Adrenal gland (tissue), 12 donors: ENCODE data around the gene BTBD16. TPM values are rescaled to one million over a fixed set of nuclear protein-coding genes. Genes with fewer than 3 reads are reported as not detected.

Experiments
- DNase-seq, 7 donors: peaks; one replicate each; pipeline ENCODE4 v3.0.0-alpha.2; 2019 to 2020
- H3K27ac ChIP-seq, 5 donors: fragments of 200-600 bp; sonication (generic) in 4 of 5; 1 replicate in 3 of 5; 2 replicates in 2 of 5; pipeline versions ENCODE4 v1.5.1 to v1.8.0; 2016 to 2020; ENCODE audit warnings: mild to moderate bottlenecking in 1 of 5
- H3K27me3 ChIP-seq: fragments of 200-600 bp; 2 replicates; pipeline ENCODE4 v1.8.0; 2021
- H3K36me3 ChIP-seq, 2 donors: fragments of 200-600 bp; replicated peaks in 1 of 2; 1 replicate in 1 of 2; 2 replicates in 1 of 2; pipeline versions ENCODE4 v1.5.1 to v1.8.0; 2018 to 2022
- H3K4me1 ChIP-seq, 2 donors: fragments of 200-600 bp; replicated peaks in 1 of 2; 1 replicate in 1 of 2; 2 replicates in 1 of 2; pipeline versions ENCODE4 v1.5.1 to v1.8.0; 2018 to 2021
- H3K4me3 ChIP-seq, 4 donors: fragments of 200-600 bp; sonication (generic) in 3 of 4; one replicate each; pipeline ENCODE4 v1.5.1; 2016 to 2018
- H3K9me3 ChIP-seq, 3 donors: fragments of 200-600 bp; sonication (generic) in 1 of 3; replicated peaks in 1 of 3; 1 replicate in 2 of 3; 2 replicates in 1 of 3; pipeline versions ENCODE4 v1.5.1 to v1.8.0; 2016 to 2021
- CTCF ChIP-seq, 6 experiments: fragments of 450-650 bp in 4 of 6; fragments of 200-600 bp in 2 of 6; sonication (generic) in 1 of 6; IDR thresholded peaks; 1 replicate in 5 of 6; 2 replicates in 1 of 6; pipeline versions ENCODE4 v1.5.1 to v1.8.0; 2016 to 2021; ENCODE audit warnings: antibody characterized with exemption in 6 of 6, mild to moderate bottlenecking in 2 of 6, moderate library complexity in 1 of 6
- POLR2A ChIP-seq, 2 donors: fragments of 450-650 bp; IDR thresholded peaks; one replicate each; pipeline ENCODE4 v1.6.1; 2017; ENCODE audit warnings: antibody characterized with exemption in 2 of 2, mild to moderate bottlenecking in 2 of 2, moderate library complexity in 1 of 2
- WGBS, 4 donors: extraction: QIAGEN DNeasy Blood & Tissue Kit in 2 of 4; methylation state at CpG; one replicate each; pipeline versions ENCODE4 v1.1.5 to v1.1.7; 2013 to 2017; 5-methylcytosine and 5-hydroxymethylcytosine counted together
- intact Hi-C, 2 donors: fragments of 100-400 bp; cut with DNase I; formaldehyde crosslinking; loops; one replicate each; pipeline versions ENCODE4 v1.14.1 to v1.15.0; 2022 to 2023
- polyA plus RNA-seq, 3 donors: library from polyadenylated mRNA; stranded (reverse); fragments of 200-250 nt in 2 of 3; fragments of 350-450 nt in 1 of 3; fragmentation: Illumina TruSeq in 1 of 3; extraction: RNeasy Lipid Tissue Mini Kit (QIAGEN cat#74804) in 1 of 3; gene quantifications; one replicate each; pipeline ENCODE4 v1.2.3, GENCODE V29; 2013 to 2014
- total RNA-seq, 9 donors: library from RNA; depleted of rRNA in 4 of 9; stranded (reverse); fragments of >200 nt in 4 of 9; fragments of 120-200 nt in 1 of 9; fragmentation: NEBNext Ultra II Directional in 1 of 9; extraction: Animal tissue kit (Norgen Biotek cat#: 25700) in 1 of 9; gene quantifications; one replicate each; pipeline versions ENCODE4 v1.1.0 to v1.2.4, GENCODE V29; 2013 to 2023
- donor health status: healthy with polysubstance abuse.
- donor health status: Bipolar disorder and iron deficiency.
- donor health status: DM: yes; HTN: yes; CAD: no.
- donor health status: DM: no; HTN: no; CAD: no.
- donor health status: DM: no; HTN: no; CAD: no.
- donor health status: DM: yes; HTN: yes; CAD: no.

Gene BTBD16
- total and polyA plus RNA-seq, 12 donors = 0.11 to 0.48 (median 0.24) TPM; not detected in 5

DNA sequence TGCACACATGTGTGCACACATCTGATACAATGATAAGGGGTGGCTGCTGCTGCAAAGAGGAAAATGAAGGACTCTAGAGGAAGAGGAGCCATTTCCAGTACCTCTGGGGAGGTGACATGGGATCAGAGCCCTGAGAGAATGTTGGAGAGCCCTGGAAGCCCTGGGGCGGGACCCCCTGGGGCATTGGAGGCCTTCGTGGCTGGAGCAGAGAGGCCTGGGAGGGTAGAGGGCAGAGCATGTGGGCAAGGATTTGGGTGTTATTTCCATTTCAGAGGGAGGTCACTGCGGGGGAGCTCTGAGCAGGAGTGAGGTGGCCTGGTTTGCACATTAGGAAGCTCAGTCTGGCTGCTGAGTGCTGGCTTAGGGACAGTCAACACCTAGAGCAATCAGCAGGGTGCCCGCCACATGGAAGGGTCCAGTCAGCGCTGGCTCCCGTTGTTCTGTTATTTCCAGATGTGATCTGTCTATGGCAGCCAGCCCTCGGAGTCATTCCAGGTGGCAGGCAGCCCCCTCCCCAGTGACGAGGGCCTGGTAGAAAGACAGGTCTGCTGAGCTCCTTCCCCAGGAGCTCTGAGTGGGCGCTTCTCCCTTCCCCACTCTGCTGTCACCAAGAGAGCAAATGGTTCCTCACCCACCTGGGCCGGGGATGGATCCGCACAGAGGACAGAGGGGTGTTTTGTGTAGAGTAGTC, 24.1 kb upstream of the BTBD16 start:
- intact Hi-C loops = no loop called here
- Histone ChIP-seq H3K4me1 (no peaks in the 10 kb centered on the region), H3K36me3 (no peaks in the 10 kb centered on the region), H3K27me3 (no peaks in the 10 kb centered on the region), H3K9me3 (no peaks in the 10 kb centered on the region), H3K4me3 (no peak overlapping the region), H3K27ac (no peak overlapping the region)
- DNase-seq = no peak
- WGBS, 4 donors = 92 to 99% (median 95%) methylated on average over 7 to 11 of the region's 11 CpGs
- TF ChIP-seq CTCF (IDR thresholded peaks at IDR 0.05) (no peak), POLR2A (IDR thresholded peaks at IDR 0.05) (no peak)

GRCh38 chr10:122248356-122249302, 22.5 kb upstream of the BTBD16 start:
- DNase-seq = no peak
- Histone ChIP-seq H3K27ac (no peak overlapping the region), H3K27me3 (no peaks in the 10 kb centered on the region), H3K36me3 (no peaks in the 10 kb centered on the region), H3K9me3 (no peaks in the 10 kb centered on the region), H3K4me3 (no peak overlapping the region), H3K4me1 (peaks cover 0 to 1% of the 10 kb centered on the region in 2 donors)
- TF ChIP-seq POLR2A (IDR thresholded peaks at IDR 0.05) (no peak), CTCF (IDR thresholded peaks at IDR 0.05) (no peak)
- intact Hi-C loops = no loop called here
- 93 to 97% (median 96%) methylated on average over 22 to 25 of the region's 25 CpGs for WGBS, 4 donors

GRCh38 chr10:122249303-122249850, 21.7 kb upstream of the BTBD16 start:
- no peak for DNase-seq
- intact Hi-C loops = no loop called here
- 88 to 94% (median 92%) methylated on average over 10 to 11 of the region's 11 CpGs for WGBS, 4 donors
- Histone ChIP-seq H3K27me3 (no peaks in the 10 kb centered on the region), H3K4me3 (no peak overlapping the region), H3K4me1 (peaks cover 0 to 9% of the 10 kb centered on the region in 2 donors), H3K27ac (no peak overlapping the region), H3K9me3 (no peaks in the 10 kb centered on the region), H3K36me3 (no peaks in the 10 kb centered on the region)
- TF ChIP-seq POLR2A (IDR thresholded peaks at IDR 0.05) (no peak), CTCF (IDR thresholded peaks at IDR 0.05) (no peak)
